GM18868 (cell line): Measurements from ENCODE around the gene CNTFR.

Experiments used
- ATAC-seq: cut with Tn5 transposase; IDR thresholded peaks from one replicate; pipeline ENCODE4 v1.9.1; 2021; ENCODE audit warnings: mild to moderate bottlenecking, moderate library complexity; ENCODE audit not compliant: unreplicated experiment

CNTFR gene

GRCh38 chr9:34620061-34620994, 30.8 kb upstream of the CNTFR start, which contains the start of gene DCTN3:
DCTN3 (minus strand) TSS chr9:34620495; CDS start chr9:34620464, 31 bp downstream.
- ATAC-seq = peak; percentile 98

DNA sequence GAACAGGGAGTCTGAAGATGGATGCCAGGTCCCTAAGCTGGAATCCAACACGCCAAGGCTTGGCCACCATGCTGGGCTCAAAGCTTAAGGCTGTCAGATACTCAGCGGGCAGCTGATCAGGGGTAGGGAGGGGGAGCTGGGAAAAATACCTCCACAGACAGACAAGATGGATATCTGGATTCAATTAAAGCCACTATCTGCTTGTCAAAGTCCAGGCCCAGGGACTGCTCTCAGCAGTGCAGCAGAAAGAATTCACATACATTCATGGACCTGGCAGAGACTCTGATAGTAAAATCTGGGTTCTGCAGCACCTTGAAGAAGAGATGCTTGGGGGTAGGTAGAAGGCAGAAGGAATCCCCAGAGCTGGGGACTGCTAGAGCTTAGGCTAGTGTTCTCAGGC, 25.6 kb upstream of the CNTFR start:
- ATAC-seq = no peak

DNA sequence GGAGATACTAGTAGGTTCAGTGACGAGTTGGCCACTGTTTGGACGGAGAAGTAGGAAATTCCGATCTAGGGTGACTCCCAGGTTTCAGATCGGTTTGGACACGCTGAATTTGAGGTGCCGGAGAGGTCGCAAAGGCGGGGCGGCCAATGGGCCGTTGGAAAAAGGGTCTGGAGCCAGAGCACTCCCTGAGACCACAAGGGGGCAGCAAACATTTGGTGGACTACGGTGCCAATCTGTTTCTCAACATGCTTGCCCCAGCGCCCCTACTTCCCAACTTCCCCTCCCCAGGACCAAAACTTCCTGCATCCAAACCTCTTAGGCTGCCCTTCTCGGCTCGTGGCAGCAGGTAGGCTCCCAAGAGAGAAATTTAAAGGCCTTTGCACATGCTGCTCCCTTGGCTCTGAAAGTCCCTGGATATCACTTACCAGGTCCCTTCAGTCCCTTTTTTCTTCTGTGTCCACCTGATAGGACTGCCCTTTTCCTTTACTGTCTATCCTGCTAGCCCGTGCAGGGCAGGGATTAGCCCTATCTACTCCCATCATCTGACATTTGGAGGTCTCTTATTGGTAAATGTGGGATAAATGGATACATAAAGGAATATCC, 23.4 kb upstream of the CNTFR start:
- ATAC-seq = peak; percentile 38

- ATAC-seq = peak; percentile 91
Observed at GRCh38 chr9:34611811-34612787, 22.6 kb upstream of the CNTFR start, which contains the start of gene RPP25L. RPP25L (minus strand) TSS chr9:34612097; CDS start chr9:34611296, 801 bp downstream.

GRCh38 chr9:34611251-34611810, 21.8 kb upstream of the CNTFR start:
- peak; percentile 7 for ATAC-seq

GRCh38 chr9:34610434-34611206, 21.1 kb upstream of the CNTFR start:
- no peak for ATAC-seq

- ATAC-seq = no peak
Observed at GRCh38 chr9:34607331-34607730, 17.8 kb upstream of the CNTFR start.

DNA sequence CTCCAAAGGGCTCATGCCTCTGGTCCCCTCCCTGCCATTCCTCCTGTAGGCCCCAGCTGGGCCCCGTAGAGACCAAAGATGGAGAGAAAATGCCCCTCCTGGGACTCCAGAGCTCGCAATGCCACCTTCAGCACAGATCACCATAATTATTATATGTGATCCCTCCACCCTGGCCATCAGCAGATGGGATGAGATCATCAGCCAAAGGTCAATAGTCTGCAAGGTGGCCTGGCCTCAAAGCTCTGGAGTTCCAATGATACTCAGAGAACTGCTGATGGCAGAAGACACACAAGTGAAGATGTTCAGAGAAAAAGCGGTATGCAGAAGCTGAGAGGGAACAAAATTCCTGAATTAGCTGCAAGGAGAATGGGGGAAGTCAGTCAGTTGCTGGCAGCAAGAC, 17.4 kb upstream of the CNTFR start:
- ATAC-seq = no peak

GRCh38 chr9:34606190-34606589, 16.7 kb upstream of the CNTFR start:
- ATAC-seq = no peak

- ATAC-seq = peak; percentile 70
Observed at GRCh38 chr9:34603610-34604231, 14.2 kb upstream of the CNTFR start.

DNA sequence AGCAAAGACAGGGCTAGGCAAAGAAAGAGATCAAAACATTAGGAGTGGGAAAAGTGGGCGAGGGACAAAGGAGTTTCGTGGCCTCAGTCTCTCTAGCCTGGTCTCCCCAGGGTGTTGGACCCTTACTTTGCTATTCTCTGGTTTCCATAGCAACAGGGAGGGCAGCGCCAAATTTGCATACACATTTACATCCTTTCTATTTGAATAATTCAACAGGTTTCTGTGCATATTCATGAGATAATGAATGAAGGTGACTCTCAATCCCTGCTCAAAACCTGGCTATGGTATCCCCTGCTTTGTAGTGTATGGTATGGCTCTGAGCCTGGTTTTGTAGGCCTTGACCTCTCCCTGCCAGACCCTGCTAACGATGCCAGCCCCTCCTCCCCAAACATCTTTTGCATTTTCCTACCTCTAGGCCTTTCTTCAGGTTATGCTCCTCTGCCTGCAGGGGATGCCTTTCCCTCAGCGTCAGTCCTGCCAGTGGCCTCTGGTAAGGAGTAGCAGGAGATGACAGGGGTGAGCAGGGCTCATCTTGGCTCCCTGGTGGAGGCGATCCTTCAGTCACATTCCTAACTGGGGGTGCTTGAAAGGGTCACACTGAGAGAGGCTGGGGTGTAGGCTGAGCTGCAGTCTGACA, 12.5 kb upstream of the CNTFR start:
- ATAC-seq = no peak

GRCh38 chr9:34600908-34601307, 11.4 kb upstream of the CNTFR start:
- no peak for ATAC-seq

DNA sequence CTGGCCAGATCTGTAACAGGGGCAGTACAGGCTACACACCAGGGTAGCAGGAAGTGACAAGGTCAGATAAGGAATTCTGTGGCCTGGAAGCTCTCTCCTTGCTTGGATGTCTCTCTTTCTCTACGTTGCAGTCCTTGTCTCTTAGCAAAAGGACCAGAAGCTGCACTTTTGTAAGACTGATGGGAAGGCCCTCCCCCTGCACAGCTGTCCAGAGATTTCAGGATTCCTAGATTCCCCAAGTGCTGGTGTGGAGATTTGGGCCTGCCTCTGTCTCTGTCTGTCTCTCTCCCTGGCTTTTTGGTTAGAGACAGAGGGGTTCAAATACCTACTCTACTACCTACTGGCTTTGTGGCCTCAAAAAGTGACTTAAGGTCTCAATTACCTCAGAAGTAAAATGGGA, 10.0 kb upstream of the CNTFR start:
- ATAC-seq = no peak

GRCh38 chr9:34594177-34594576, 4.7 kb upstream of the CNTFR start:
- ATAC-seq = no peak

- no peak for ATAC-seq
Observed at GRCh38 chr9:34592895-34593601, 3.5 kb upstream of the CNTFR start.

DNA sequence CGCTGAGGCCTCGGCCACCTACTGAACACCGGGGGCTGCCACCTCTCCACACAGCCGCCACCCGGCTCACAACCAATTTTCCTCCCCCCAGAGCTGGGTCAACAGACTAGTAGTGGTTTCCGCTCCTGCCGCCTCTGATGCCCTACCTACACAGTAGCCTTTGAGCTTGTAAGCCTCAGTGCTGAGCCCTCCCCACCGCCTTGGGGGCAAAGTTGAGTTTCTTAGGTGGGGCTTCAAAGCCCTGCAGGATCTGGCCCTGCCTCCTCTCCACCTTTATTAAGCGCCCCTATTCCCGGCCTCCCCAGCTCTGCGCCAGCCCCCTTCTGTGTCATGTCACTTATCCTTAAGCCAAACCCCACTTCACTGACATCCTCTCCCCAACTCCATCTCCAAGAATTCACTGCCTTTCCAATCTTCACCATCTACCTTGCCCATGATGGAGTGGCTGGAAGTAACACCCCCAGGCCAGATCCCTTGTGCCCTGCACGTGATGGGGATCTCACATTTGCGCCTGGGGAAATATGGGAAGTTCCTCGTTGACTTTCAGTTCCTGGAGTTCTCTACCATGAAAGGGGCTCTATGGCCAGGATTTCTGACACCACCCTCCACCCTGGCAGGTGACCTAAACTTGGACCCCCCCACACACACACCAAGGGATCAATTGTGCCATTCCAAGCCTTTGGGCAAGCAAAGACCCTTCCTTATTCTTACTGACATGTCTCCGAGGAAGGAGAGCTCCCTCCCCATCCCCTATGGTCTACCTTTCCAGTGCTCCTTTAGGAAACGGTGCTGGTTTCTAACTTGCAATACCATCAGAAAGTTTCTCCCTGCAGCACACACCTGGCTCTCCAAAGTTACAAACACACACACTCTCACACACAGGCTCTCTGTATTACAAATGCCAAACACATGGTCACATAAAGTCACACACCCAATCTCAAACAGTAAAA, 2.7 kb upstream of the CNTFR start:
- no peak for ATAC-seq

DNA sequence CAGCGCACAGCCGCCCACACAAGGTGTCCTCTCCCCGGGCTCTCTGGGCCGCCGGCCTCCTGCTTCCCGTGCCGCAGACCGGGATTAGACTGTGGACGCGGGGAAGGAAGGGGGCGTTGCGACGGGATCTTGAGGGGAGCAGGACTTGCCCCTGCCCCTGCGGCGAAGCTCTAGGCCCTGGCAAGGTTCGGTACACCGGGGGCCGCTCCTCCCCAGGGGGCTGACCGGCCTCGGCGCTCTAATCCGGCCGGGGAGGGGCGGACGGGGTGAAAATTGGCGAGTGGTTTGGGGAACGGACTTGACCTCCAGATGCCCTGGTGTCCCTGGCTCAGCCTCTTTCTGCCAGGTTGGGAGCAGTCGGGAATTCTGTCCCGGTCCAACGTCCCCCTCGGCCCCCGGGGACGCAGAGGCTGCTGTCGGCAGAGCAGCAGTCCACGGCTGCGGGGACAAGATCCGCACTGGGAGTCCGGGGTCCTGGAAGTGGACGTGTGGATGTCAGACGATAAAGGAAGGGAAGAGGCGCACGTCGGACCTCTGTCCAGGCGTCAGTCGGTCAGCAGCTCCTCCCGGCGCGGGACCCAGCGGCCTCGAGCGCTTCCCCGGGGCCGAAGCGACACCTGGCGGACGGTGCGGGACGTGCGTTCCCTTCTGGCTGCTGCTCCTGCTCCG, 1.9 kb upstream of the CNTFR start:
- ATAC-seq = no peak
